Measurements from ENCODE around the gene ARHGAP44.
"Not testable (repeated sequence)": the region's sequence is repeated elsewhere in the genome, so short reads cannot be mapped to it uniquely, and the experiment has no call there.

Gene ARHGAP44

GRCh38 chr17:12821376-12821940 lies 32.2 kb downstream of the ARHGAP44 start:
- no peak for DNase-seq

GRCh38 chr17:12826431-12826830 lies 37.1 kb downstream of the ARHGAP44 start:
- DNase-seq = no peak

GRCh38 chr17:12830777-12831247 lies 41.5 kb downstream of the ARHGAP44 start:
- DNase-seq = no peak

GRCh38 chr17:12831839-12832238 lies 42.5 kb downstream of the ARHGAP44 start:
- no peak for DNase-seq

GRCh38 chr17:12839042-12839441 lies 49.7 kb downstream of the ARHGAP44 start:
- no peak for DNase-seq

GRCh38 chr17:12842936-12843335 lies 53.6 kb downstream of the ARHGAP44 start:
- no peak for DNase-seq

- no peak for DNase-seq
Observed at GRCh38 chr17:12850996-12851395, 61.7 kb downstream of the ARHGAP44 start.

GRCh38 chr17:12851901-12852435 lies 62.7 kb downstream of the ARHGAP44 start:
- DNase-seq = no peak

- DNase-seq = no peak
Observed at GRCh38 chr17:12853921-12854320, 64.6 kb downstream of the ARHGAP44 start.

- DNase-seq = no peak
Observed at GRCh38 chr17:12856416-12856815, 67.1 kb downstream of the ARHGAP44 start.

GRCh38 chr17:12857592-12857991 lies 68.3 kb downstream of the ARHGAP44 start:
- no peak for DNase-seq

- DNase-seq = no peak
Observed at GRCh38 chr17:12859520-12859919, 70.2 kb downstream of the ARHGAP44 start.

GRCh38 chr17:12865769-12866168 lies 76.5 kb downstream of the ARHGAP44 start:
- no peak for DNase-seq

- no peak for DNase-seq
Observed at GRCh38 chr17:12866244-12866643, 76.9 kb downstream of the ARHGAP44 start.

GRCh38 chr17:12867726-12868125 lies 78.4 kb downstream of the ARHGAP44 start:
- no peak for DNase-seq

- DNase-seq = not testable (repeated sequence)
Observed at GRCh38 chr17:12873415-12874125, 84.3 kb downstream of the ARHGAP44 start.

GRCh38 chr17:12877953-12878669 lies 88.8 kb downstream of the ARHGAP44 start:
- DNase-seq = no peak

GRCh38 chr17:12879096-12879495 lies 89.8 kb downstream of the ARHGAP44 start:
- not testable (repeated sequence) for DNase-seq

GRCh38 chr17:12883472-12883871 lies 94.2 kb downstream of the ARHGAP44 start:
- no peak for DNase-seq

- no peak for DNase-seq
Observed at GRCh38 chr17:12887088-12887487, 97.8 kb downstream of the ARHGAP44 start.

GRCh38 chr17:12896180-12896785 lies 107.0 kb downstream of the ARHGAP44 start:
- DNase-seq = no peak

GRCh38 chr17:12898110-12898509 lies 108.8 kb downstream of the ARHGAP44 start:
- DNase-seq = no peak

- no peak for DNase-seq
Observed at GRCh38 chr17:12899604-12900003, 110.3 kb downstream of the ARHGAP44 start.
